DND-41 (cell line): ENCODE measurements around the gene DCANP1.
A peak's percentile ranks its signal among the peaks of the same experiment; 100 is the strongest.

ENCODE experiments used
- ATAC-seq: fragments of 200-7000 bp; cut with Tn5 transposase; 3 replicates; pipeline ENCODE4 v1.9.1; 2021; ENCODE audit warnings: low read depth; ENCODE audit not compliant: insufficient read depth
- DNase-seq: peaks from one replicate; pipeline ENCODE4 v3.0.0-alpha.2; 2020
- H2AFZ ChIP-seq: 2 replicates; pipeline ENCODE4 v1.6.0; 2012; ENCODE audit warnings: low read depth, low read length
- H3K27ac ChIP-seq: 2 replicates; pipeline ENCODE4 v1.5.1; 2012; ENCODE audit warnings: low read length, inconsistent platforms
- H3K27me3 ChIP-seq: fragments of 200-600 bp; sonication (generic); 2 replicates; pipeline ENCODE4 v1.6.0; 2012; ENCODE audit warnings: low read length, mild to moderate bottlenecking, inconsistent platforms; ENCODE audit not compliant: insufficient read depth, poor library complexity
- H3K36me3 ChIP-seq: 2 replicates; pipeline ENCODE4 v1.5.1; 2012; ENCODE audit warnings: low read length, inconsistent platforms; ENCODE audit not compliant: insufficient read depth
- H3K4me1 ChIP-seq: 2 replicates; pipeline ENCODE4 v1.5.1; 2012; ENCODE audit warnings: mild to moderate bottlenecking, low read length; ENCODE audit not compliant: insufficient read depth
- H3K4me2 ChIP-seq: 2 replicates; pipeline ENCODE4 v1.6.0; 2012; ENCODE audit warnings: mild to moderate bottlenecking, moderate library complexity, low read length, inconsistent platforms; ENCODE audit not compliant: insufficient read depth
- H3K4me3 ChIP-seq, 2 experiments: fragments of 200-600 bp in 1 of 2; shearing (Covaris generic) in 1 of 2; 2 replicates each; pipeline ENCODE4 v1.5.1; 2012 to 2016; ENCODE audit warnings: inconsistent platforms in 2 of 2, low read length in 2 of 2, mild to moderate bottlenecking in 2 of 2, low read depth in 1 of 2, moderate library complexity in 1 of 2
- H3K79me2 ChIP-seq: 2 replicates; pipeline ENCODE4 v1.6.0; 2012; ENCODE audit warnings: low read length, inconsistent platforms; ENCODE audit not compliant: insufficient read depth
- H3K9ac ChIP-seq: 2 replicates; pipeline ENCODE4 v1.6.0; 2012; ENCODE audit warnings: low read depth, mild to moderate bottlenecking, inconsistent platforms, low read length, moderate library complexity
- H3K9me3 ChIP-seq: 2 replicates; pipeline ENCODE4 v1.5.1; 2012; ENCODE audit warnings: low read length, moderate library complexity, mild to moderate bottlenecking, inconsistent platforms; ENCODE audit not compliant: insufficient read depth, severe bottlenecking
- H4K20me1 ChIP-seq: 2 replicates; pipeline ENCODE4 v1.6.0; 2012; ENCODE audit warnings: low read length; ENCODE audit not compliant: insufficient read depth
- CTCF ChIP-seq: IDR thresholded peaks from 2 replicates; pipeline ENCODE4 v1.5.1; 2012; ENCODE audit warnings: borderline replicate concordance, low read length, moderate library complexity, mild to moderate bottlenecking; ENCODE audit not compliant: poor library complexity, severe bottlenecking; ENCODE audit errors: extremely low read depth
- EZH2 ChIP-seq: IDR thresholded peaks from 3 replicates; pipeline ENCODE4 v1.6.1; 2012; ENCODE audit warnings: borderline replicate concordance, low read depth, mild to moderate bottlenecking, moderate library complexity, low read length, inconsistent platforms; ENCODE audit not compliant: severe bottlenecking

Gene DCANP1

DNA sequence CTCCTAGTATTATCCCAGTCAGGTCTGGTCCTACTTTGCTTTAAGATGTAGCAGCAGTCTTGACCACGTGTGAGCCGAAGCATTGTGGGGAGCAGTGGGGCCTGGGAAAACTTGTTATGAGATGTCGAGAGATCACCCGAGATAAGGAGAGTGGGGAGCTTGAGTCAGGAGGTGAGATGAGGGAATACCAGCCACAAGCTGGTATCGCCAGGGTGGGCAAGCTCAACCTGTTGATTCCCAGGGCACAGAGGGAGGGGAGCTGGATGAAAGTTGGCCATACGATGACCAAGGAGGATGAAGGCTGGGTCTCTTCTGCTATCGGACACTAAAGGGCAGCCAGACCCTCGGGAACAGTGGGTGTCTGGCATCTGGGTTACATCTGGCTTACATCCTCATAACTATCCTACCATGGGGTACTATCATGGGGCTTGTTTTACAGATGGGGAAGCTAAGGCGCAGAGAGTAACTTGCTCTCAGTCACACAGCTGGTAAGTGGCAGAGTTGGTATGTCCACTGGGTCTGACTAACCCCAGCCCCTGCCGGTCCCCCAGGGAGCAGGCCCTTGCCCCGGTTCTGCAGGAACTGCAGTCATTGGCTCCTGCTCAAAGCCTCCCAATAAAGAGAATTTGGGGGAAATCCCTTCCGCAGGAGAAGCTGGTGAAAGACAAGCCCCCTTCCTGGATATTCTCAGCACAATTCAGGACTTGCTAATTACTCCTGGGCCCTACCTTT, 18.4 kb upstream of the DCANP1 start:
- ATAC-seq (no peak), DNase-seq (no peak)
- H3K27ac ChIP-seq, result no peak overlapping the region
- no peak overlapping the region for H3K4me2 ChIP-seq
- no peak overlapping the region for H3K9ac ChIP-seq
- no peak overlapping the region for H2AFZ ChIP-seq
- no peak for TF ChIP-seq EZH2
- no peak for TF ChIP-seq CTCF
- 0 out of 2 replicates have a peak, but pooled peaks cover 5% of the 10 kb centered on the region for H3K4me1 ChIP-seq
- H3K79me2 ChIP-seq, result no peaks in the 10 kb centered on the region
- peaks cover 35% of the 10 kb centered on the region for H3K27me3 ChIP-seq
- H3K36me3 ChIP-seq, result no peaks in the 10 kb centered on the region
- no peaks in the 10 kb centered on the region for H4K20me1 ChIP-seq
- H3K9me3 ChIP-seq, result no peaks in the 10 kb centered on the region
- H3K4me3 ChIP-seq, result no peak overlapping the region

DNA sequence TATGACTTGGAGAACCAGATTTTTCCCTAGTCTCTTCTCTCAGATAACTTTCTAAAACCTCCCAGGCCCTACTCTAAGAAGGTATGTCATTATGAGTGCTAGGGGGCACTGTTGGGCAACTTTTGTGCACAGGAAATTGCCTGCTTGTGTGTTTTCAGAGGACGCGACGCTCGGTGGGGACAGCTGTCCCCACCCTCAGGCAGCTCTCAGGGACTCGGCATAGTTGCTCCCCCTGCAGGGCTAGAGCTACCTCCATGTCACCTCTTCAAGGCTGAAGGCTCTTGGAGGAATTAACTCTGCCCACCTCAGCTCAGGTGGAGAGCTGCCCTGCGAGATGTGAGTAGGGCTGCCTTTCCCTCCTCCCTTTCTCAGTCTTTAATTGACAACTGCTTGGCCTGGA, 15.2 kb upstream of the DCANP1 start:
- no peaks in the 10 kb centered on the region for H3K9me3 ChIP-seq
- DNase-seq (peak; percentile 85), ATAC-seq (peak; percentile 91)
- no peak overlapping the region for H3K9ac ChIP-seq
- no peaks in the 10 kb centered on the region for H4K20me1 ChIP-seq
- H3K27ac ChIP-seq, result no peak overlapping the region
- 0 out of 2 replicates have a peak, but pooled peaks cover 5% of the 10 kb centered on the region for H3K4me1 ChIP-seq
- peaks cover 20% of the 10 kb centered on the region for H3K27me3 ChIP-seq
- no peaks in the 10 kb centered on the region for H3K36me3 ChIP-seq
- no peaks in the 10 kb centered on the region for H3K79me2 ChIP-seq
- H3K4me2 ChIP-seq, result peak overlapping the region; percentile 16; the same call in 1 of the 2 replicates
- H2AFZ ChIP-seq, result no peak overlapping the region
- H3K4me3 ChIP-seq, result no peak overlapping the region
- TF ChIP-seq EZH2 (no peak), CTCF (peak; percentile 81)

DNA sequence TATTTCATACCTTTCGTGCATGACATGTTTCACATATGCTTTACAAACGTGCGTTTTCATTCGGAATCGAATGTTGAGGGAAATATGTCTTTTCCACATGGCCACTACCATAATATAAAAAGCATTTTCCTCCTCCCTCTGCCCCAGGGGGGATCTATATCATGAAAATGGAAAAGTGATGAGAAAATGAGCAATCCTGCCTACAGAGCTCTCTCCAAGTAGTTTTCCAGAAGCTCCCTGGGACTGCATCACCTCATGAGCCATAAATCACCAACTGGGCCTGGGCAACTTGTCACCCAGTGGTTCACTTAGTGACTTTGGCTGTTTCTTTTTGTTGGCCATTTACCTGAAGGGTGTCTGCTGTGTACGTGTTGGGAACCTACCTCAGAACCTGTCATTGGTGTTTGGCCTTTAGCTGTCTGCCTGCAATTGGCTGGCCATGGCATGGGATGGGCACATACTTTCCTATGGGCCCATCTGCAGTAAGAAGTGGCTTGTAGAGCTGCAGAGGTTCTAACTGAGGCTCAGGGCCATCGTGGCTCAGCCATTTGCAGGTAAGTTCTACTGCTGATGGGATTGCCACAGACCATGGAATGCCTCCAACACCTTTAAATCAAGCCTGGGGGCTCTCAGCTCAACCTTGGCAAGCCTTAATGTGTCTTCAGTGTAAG, 14.5 kb upstream of the DCANP1 start:
- Histone ChIP-seq H3K36me3 (no peaks in the 10 kb centered on the region), H3K9me3 (no peaks in the 10 kb centered on the region), H4K20me1 (no peaks in the 10 kb centered on the region), H3K4me3 (no peak overlapping the region), H3K27ac (no peak overlapping the region), H3K27me3 (peaks cover 16% of the 10 kb centered on the region), H3K79me2 (no peaks in the 10 kb centered on the region), H3K9ac (no peak overlapping the region), H2AFZ (no peak overlapping the region), H3K4me2 (no peak overlapping the region), H3K4me1 (0 out of 2 replicates have a peak, but pooled peaks cover 5% of the 10 kb centered on the region)
- no peak for DNase-seq
- TF ChIP-seq CTCF (no peak), EZH2 (no peak)
- ATAC-seq, result no peak
